OCI-M1 (cell line): ENCODE data around the gene SIDT2.

Experiments
- DNase-seq: peaks from one replicate; lab custom pipeline; 2025; lab: John Stamatoyannopoulos, UW

The SIDT2 gene

DNA sequence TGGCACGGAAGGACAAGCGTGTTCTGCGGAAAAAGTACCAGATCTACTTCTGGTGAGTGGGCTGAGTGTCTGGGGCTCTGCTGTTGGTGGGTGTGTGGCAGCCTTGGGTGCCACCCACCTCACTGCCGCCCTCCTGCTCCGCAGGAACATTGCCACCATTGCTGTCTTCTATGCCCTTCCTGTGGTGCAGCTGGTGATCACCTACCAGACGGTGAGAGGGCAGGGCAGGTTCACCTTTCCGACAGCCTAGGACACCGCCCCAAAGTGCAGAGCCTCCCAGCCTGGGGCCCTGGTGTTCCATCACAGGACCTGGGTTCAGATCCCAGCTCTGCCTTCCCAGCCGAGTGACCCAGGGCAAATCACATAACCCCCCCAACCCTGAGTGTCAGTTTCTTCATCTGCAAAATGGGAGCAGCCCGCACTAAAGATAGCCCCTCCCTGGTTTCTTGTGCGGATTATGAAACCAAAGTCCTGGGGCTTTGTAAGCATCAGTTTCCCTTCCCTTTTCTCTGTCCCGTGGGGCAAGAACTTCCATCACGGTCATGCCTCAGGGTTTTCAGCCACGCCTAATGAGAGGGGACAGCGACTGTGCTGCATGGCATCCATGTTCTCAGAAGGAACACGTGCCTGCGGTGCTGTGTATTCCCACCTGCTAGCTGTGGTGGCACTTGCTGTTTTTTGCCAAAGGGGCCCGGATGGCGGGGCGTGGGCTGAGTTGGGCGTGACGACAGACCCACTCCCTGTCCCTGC, 10.8 kb downstream of the SIDT2 start:
- no peak for DNase-seq

GRCh38 chr11:117189941-117190544, 11.5 kb downstream of the SIDT2 start:
- DNase-seq: no peak

- DNase-seq: no peak
These were observed 13.3 kb downstream of the SIDT2 start for GRCh38 chr11:117191680-117192400.

GRCh38 chr11:117192401-117192875, 13.9 kb downstream of the SIDT2 start:
- DNase-seq: no peak

GRCh38 chr11:117193130-117194020, 14.8 kb downstream of the SIDT2 start:
- no peak for DNase-seq

- DNase-seq: no peak
These were observed 15.7 kb downstream of the SIDT2 start for GRCh38 chr11:117194267-117194666.

GRCh38 chr11:117195258-117195657, 16.7 kb downstream of the SIDT2 start:
- no peak for DNase-seq

DNA sequence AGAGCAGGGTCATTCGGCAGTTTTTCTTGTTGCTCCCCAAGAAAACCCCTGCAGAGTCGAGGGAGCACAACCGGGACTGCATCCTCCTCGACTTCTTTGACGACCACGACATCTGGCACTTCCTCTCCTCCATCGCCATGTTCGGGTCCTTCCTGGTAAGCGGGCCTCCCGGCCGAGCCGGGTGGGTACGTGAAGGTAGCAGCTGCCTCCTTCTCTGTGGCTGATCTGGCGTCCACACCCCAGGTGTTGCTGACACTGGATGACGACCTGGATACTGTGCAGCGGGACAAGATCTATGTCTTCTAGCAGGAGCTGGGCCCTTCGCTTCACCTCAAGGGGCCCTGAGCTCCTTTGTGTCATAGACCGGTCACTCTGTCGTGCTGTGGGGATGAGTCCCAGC, 17.2 kb downstream of the SIDT2 start:
- DNase-seq: no peak

GRCh38 chr11:117197006-117197405, 18.5 kb downstream of the SIDT2 start:
- DNase-seq: no peak

DNA sequence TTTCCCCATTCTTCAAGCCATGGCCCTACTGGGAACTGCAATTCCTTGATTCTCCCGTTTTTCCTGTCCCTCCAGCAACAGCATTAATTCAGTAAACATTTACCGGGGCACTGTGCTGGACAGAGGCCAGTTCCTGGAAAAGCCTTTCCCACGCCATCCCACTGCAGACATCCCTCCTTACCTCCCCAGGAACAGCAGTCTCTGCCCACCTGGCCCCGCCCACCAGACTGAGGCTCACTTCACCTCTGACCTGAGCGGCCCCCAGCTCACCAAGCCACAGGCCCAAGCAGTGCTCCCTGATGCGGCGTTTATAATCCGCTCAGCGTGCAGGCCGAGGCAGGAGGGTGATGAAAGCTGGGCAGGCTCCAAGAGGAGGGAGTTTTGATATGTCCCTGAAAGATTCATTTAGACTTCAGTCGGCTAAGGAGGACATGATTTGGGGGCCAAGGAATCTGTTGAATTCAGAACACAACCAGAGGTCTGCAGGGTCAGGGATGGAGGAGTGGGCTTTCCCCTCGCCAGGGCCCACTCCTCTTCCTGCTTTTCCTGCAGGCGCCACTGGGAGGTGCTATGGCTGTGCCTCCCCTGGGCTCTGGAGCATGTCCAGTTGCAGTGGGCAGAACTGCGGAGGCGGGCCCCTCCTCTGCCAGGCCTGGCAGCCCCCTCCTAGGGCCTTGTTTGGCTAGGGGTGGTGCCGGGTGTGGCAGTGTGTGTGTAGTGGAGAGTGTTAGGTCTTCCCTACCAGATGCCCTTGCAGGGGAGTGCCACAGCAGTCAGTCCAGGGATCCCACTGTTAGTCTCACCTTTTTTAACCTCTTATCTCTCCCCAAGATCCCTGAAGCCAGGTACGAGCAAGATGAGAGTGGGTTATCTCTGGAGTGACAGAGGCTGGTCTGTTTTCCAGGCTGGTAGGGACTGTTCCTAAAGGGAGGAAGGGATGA, 19.2 kb downstream of the SIDT2 start:
- DNase-seq: peak; percentile 44

DNA sequence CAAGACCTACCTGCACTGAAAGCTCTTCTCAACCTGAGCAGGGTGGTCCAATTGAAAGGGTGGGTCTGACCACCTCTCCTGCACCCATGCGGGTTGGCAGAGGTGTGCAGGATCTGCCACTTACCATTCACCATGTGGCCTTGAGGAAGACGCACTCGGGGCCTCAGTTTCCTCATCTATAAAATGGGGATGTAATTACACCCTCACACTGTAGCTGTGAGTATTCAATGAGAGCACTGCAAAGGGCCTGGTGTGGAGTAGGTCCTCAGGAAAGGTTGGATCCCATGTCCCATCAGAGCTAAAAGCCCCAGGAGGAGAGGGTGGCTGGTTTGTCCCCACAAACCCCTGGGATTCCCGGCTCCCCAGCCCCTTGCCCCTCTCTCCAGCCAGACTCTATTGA, 20.1 kb downstream of the SIDT2 start:
- DNase-seq: no peak

- no peak for DNase-seq
These were observed 20.7 kb downstream of the SIDT2 start, which contains the start of gene TAGLN for GRCh38 chr11:117199053-117199915. Gene TAGLN (plus strand): TSS chr11:117199370. CDS start chr11:117203014, 3,644 bp downstream.

- DNase-seq: no peak
These were observed 21.6 kb downstream of the SIDT2 start for GRCh38 chr11:117199916-117200812.

- DNase-seq: no peak
These were observed 22.5 kb downstream of the SIDT2 start for GRCh38 chr11:117200813-117201657.

DNA sequence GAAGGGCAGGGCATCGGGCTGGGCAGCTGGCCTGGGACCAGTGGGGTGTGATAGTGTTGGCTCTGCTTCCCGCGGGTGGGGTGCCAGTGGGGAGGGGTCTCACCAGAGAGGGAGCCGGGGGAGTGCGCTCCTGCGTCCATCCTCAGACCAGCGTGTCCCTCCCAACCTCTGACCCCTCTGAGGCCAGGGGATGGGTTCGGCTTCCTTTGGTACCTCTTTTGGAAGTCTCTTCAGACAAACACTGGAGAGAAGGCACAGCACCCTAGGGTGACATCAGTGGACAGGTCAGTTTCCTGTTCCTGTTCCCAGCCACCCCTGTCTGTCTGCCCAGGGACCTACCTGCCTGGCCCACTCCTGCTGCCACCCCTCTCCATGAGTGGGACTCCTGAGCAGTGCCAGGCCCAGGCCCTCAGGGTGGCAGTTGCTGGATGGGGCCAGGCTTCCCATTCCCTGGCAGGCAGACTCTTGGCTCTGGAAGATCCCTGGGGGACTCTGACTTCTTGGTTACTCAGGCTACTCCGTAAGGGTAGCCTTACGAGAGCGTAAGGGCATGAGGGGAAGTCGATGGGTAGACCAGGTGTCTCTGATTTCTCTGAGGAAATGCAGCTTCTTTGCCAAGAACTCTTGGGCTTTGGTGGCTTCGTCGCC, 23.2 kb downstream of the SIDT2 start:
- no peak for DNase-seq

DNA sequence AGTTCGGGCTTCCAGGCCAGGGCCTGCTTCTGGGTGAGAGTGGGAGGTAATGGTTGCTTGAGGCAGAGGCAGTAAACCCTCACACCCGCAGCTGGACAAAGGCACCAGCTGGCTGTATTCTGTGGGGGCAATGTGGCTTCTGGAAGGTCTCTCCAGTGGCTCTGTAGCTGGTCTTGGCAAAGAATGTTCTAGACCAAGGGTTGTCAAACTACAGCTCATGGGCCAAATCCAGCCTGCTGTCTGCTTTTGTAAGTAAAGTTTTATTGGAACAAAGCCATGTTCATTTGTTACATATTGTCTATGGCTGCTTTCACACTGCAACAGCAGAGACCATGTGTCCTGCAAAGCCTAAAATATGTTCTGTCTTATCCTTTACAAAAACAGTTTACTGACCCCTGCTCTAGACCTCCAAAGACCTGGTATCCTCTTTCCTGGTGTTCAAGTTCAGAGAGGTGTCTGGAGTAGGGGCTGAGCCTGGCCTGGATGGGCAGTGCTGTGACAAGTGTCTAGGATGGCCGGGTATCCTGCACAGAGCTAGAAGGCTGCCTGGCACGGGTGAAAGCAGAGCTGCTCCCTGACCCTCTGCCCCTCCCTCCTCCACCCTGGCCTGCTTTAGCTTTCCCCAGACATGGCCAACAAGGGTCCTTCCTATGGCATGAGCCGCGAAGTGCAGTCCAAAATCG, 24.0 kb downstream of the SIDT2 start:
- no peak for DNase-seq

- DNase-seq: no peak
These were observed 24.5 kb downstream of the SIDT2 start for GRCh38 chr11:117203069-117203407.
